Fibroblast of lung (primary cell): ENCODE data around the gene SMG6.

Experiments
- EZH2 ChIP-seq: IDR thresholded peaks from 2 replicates; pipeline ENCODE4 v1.5.1; 2012; ENCODE audit warnings: low read length, control low read depth, mild to moderate bottlenecking; ENCODE audit errors: missing control alignments
- TF ChIP-seq, protein P1 (sequence below), 2 donors: IDR thresholded peaks in 1 of 2; conservative IDR thresholded peaks in 1 of 2; 1 replicate in 1 of 2; 2 replicates in 1 of 2; pipeline ENCODE4 v1.5.1; 2011 to 2012; ENCODE audit warnings: low read length in 2 of 2, control low read depth in 1 of 2, inconsistent platforms in 1 of 2, low read depth in 1 of 2, mild to moderate bottlenecking in 1 of 2

DNA sequence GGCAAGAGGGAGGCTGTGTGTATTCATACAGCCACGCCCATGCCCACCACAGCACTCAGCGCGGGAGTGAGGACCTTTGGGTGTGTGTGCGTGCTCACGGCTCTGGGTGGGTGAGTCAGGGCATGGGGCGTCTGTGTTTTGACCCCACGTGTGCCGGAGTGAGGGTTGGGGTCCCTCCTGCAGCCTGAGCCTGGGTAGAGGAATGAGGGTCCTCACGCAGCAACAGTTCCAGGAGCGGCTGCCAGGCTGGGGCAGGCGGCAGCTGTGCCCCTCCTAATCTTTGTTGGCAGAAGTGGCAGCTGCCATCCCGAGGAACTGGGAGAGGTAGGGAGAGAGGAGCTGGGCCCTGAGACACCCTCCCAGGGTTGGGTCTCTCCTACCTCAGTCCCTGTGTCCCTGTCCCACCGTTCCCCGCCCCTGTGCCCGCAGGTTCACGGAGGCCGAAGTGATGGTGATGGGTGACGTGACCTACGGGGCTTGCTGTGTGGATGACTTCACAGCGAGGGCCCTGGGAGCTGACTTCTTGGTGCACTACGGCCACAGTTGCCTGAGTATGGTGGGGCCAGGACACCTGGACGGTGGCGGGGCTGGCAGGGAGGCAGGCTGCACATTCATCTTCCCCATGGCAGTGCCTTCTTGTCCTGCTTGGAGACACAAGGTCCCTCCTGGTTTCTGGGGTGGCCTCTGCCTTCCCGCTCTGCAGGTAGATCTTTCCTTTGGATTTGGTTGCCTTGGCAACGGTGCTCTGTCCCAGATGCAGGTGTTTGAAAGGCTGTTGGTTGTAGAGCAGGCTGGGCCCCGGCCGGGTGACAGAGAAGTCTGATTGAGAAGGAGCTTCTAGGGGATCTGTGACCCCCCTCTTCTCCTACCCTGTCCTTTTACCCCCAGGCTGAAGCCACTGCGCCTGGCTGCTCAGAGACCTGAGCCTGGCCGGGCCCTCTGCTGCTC, 267.8 kb downstream of the SMG6 start:
- no peak for TF ChIP-seq EZH2
- TF ChIP-seq, protein P1, sequence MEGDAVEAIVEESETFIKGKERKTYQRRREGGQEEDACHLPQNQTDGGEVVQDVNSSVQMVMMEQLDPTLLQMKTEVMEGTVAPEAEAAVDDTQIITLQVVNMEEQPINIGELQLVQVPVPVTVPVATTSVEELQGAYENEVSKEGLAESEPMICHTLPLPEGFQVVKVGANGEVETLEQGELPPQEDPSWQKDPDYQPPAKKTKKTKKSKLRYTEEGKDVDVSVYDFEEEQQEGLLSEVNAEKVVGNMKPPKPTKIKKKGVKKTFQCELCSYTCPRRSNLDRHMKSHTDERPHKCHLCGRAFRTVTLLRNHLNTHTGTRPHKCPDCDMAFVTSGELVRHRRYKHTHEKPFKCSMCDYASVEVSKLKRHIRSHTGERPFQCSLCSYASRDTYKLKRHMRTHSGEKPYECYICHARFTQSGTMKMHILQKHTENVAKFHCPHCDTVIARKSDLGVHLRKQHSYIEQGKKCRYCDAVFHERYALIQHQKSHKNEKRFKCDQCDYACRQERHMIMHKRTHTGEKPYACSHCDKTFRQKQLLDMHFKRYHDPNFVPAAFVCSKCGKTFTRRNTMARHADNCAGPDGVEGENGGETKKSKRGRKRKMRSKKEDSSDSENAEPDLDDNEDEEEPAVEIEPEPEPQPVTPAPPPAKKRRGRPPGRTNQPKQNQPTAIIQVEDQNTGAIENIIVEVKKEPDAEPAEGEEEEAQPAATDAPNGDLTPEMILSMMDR (conservative IDR thresholded peaks at IDR 0.05 in 1 of 2, IDR thresholded peaks at IDR 0.05 in 1 of 2; ENCODE audit: low read depth in 1 of 2, low read length in 2 of 2) = no peak
